NCI-H2227 (cell line): ENCODE results near the gene SNX6.
A peak's percentile ranks its signal among the peaks of the same experiment; 100 is the strongest.
"Not testable (repeated sequence)": the region's sequence is repeated elsewhere in the genome, so short reads cannot be mapped to it uniquely, and the experiment has no call there.

Experiments
- DNase-seq: peaks from one replicate; lab custom pipeline; 2025; ENCODE audit not compliant: unreplicated experiment; lab: John Stamatoyannopoulos, UW

The SNX6 gene

DNA sequence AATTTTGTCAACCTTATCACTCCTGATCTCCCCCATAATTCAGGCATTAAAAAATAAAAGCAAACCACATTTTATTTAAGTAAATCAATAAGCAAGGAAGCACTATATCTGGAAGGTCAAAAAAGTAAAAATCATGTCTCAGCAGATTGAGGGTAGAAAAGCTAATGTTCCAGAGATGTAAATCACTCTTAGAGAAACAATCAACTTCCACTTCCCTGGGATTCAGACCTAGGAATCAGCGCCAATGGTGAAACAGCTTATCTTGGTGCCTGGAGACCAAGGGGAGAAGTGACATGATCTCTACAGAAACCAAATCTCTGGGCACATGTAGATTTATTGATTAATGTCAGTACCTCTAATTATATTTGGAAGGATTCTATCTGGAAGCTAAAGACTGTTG lies 10.9 kb upstream of the SNX6 start:
- no peak for DNase-seq

DNA sequence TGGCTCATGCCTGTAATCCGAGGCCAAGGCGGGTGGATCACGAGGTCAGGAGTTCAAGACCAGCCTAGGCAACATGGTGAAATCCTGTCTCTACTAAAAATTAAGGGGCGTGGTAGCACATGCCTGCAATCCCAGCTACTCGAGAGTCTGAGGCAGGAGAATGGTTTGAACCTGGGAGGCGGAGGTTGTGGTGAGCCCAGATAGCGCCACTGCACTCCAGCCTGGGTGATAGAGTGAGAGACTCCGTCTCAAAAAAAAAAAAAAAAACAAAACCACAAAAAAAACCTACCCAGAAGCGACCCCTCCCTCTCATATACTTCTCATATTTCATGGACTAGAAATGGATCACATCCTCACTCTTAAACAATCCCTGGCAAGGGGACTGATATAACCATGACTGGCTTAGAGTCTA lies 4.4 kb upstream of the SNX6 start:
- not testable (repeated sequence) for DNase-seq

DNA sequence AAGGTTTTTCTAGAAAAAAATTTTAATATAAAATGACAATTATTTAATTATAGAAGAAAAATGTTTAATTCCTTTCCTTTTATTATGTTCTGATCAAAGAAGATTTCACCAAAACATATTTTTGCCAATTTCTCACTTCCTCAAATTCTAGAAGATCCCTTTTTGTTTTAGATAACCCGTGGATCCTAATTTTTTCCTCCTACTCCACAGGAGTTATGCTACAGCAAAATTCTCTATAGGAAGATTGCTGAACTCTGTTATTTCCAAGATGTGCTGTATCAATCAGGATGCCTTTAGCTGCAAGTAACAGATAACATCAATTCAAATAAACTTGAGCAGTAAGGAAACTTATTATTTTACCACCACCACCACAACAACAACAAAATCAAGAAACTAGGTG lies 3.8 kb upstream of the SNX6 start:
- no peak for DNase-seq

DNA sequence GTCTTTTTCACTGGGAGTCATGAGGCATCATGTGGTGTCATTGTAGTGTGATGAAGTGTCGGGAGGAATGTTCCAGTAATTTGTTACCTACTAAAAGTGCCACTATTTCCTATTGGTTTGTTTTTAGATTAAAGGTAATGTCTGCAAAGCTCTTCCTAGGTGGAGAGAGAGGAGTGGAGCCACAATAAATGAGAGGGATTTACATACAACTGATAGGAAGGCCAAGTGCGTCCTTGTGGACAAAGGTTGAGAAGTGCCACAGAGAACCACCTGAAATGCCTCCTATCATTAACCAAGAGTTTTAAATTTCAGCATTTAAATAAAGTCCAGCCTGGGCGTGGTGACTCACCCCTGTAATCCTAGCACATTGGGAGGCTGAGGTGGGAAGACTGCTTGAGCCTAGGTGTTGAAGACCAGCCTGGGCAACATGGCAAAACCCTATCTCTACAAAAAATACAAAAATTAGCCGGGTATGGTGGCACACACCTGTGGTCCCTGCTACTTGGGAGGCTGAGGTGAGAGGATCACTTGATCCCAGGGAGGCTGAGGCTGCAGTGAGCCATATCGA lies 2.5 kb upstream of the SNX6 start:
- no peak for DNase-seq

DNA sequence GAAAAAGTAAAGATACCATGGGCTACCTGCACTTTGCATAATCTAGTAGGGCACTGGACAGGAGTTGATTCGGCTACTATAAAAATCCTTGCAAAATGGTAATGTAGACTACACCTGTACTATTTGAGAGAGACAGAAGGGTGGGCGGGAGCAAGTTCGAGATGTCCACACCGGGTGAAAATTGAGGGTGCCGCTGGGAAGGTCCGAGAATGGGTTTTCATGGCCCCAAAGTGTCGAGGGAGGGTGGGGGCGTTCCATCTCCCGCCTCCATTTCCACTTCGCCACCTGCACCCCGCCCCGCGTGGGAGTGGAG lies 648 bp downstream of the SNX6 start:
- DNase-seq = no peak

DNA sequence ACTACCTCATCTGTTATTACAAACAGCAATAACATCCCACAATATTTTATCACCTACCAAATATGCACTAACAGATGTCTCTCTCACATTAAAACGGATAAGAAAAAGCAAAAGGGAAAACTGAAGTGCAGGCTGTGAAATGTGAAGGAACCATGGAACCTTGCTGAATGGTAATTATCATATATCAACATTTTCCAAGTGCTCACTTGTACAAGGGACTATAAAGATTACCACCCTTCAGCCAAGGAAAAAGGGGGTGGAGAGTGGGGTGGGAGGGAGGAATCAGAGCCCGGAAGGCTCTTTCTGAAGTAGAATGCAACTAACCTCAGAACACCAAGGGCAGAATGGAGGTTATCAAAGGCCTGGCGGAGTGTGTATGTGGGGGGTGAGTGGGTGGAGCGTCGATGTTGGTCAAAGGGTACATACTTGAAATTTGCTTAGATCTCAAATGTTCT lies 1.2 kb downstream of the SNX6 start:
- DNase-seq = peak; percentile 19

DNA sequence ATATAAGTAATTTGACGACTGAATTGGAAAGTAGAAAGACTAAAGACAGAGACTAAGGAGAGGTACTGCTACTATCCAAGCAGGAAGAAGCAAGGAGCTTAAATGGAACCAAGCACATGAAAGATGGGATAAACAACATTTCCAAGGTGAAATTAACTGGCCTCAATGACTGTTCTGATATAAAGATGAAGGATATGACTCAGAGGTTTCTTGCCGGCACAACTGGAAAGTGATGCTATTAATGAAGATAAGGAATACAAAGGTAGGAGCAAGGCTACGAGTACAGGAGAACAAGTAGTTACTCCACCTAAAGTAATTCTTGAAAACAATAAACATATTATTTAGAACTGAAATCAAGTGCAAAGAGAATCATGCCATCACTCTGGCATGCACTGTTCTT lies 6.4 kb downstream of the SNX6 start:
- no peak for DNase-seq

DNA sequence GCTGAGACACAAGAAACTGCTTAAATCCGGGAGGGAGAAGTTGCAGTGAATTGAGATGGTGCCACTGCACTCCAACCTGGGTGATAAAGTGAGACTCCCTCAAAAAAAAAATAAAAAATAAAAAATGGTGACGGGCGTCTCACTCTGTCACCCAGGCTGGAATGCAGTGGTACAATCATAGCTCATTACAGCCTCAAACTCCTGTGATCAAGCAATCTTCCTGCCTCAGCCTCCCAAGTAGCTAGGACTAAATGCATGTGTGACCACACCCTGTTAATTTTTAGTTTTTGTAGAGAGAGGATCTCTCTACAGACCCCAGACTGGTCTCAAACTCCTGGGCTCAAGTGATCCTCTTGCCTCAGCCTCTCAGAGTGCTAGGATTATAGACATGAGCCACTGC lies 9.1 kb downstream of the SNX6 start:
- DNase-seq = no peak

DNA sequence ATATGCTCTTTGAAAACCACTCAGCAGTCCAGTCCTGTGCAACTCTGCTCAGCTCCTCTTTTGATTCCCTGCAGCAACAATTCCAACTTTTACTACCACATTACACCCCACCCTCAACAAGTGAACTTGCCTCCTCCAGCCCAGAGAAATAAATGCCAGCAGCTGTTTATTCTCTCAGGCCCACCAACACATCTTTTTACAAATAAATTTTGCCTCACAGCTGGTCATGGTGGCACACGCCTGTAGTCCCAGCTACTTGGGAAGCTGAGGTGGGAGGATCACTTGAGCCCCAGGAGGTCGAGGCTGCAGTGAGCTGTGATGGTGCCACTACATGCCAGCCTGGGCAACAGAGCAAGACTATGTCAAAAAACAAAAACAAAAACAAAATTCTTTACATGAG lies 9.8 kb downstream of the SNX6 start:
- DNase-seq = no peak

DNA sequence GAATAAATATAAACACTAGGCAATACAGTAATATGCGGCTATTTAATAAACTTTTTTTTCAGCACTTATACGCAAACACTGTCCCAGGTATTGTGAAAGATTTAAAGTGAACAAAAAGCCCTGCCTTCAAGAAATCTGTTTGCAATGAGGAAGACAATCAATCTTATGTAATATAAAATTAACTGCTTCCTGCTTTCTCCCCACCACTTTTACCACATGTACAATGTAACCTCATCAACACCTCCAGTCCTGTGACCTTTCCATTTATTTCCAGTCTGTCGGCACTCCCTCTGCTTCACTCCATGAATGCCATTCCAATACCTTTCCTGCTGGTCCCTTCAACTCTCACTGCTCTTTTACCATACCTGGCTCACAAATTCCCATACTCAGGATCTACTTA lies 10.5 kb downstream of the SNX6 start:
- no peak for DNase-seq

DNA sequence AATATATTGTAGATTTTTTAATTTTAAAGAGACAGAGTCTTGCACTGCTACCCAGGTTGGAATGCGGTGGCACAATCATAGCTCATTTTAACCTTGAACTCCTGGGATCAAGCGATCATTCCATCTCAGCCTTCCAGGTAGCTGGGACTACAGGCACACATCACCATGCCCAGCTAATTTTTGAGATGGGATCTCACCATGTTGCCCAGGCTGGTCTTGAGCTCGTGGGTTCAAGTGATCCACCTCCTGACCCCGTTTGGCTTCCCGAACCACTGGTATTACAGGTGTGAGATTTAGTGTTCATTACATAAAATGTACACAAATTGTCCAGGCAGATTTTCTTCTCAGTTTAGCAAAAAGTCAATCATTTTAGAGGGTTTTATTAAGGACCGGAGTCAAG lies 13.6 kb downstream of the SNX6 start:
- no peak for DNase-seq

DNA sequence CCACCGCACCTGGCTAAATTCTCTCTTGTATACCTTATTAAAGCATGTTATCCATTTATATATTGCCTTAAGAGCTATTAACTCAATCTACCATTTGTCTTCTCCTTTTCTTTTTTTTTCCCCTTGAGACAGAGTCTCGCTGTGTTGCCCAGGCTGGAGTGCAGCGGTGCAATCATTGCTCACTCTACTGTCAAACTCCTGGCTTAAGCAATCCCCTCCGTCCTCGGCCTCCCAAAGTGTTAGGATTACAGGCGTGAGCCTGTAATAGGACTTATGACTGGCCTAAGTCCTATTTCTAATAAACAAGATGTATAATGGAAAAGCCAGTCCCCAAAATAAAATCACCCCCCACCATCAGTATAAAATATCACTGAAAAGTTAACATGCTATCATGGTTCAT lies 14.4 kb downstream of the SNX6 start:
- no peak for DNase-seq

DNA sequence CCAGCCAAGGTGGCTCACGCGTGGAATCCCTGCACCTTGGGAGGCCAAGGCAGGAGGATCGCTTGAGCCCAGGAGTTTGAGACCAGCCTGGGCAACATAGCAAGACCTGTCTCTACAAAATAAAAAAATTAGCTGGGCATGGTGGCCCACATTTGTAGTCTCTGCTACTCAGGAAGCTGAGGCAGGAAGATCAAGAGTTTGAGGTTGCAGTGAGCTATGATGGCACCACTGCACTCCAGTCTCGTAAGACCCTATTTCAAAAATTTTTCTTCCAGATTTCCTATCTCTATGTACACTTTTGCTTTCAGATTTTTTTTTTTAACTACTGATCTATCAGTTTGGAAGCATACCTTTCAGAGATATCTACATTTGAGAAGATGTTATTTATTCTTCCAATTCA lies 15.3 kb downstream of the SNX6 start:
- DNase-seq = no peak

DNA sequence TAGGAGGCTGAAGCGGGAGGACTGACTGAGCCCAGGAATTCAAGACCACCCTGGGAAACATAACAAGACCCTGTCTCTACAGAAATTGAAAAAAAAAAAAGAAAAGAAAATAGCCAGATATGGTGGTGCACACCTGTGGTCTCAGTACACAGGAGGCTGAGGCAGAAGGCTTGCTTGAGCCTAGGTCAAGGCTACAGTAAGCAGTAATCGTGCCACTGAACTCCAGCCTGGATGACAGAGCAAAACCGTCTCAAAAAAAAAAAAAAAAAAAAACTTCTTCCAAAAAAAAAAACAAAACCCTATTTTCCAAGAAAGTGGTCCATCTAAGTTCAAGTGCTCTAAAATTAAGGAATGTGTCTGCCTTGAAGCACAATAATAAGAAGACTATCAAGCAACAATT lies 19.8 kb downstream of the SNX6 start:
- DNase-seq = no peak

DNA sequence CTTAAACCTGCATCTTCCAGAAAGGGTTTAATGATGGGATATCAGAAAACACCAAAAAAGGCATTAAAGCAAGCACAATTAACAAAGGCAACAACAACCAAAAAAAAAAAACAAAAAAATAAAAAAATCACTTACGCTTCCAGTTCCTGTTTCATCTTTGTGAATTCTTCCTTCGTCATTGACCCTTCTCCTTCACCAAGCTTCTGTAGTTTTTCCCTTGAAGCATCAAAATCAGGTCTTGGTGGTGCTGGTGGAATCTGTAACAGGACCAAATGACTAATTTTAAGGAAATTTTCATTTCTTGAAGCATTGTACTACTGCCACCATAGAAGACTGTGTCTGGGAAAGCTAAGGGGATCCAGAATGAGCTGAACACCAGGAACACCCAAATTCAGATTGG lies 24.5 kb downstream of the SNX6 start:
- no peak for DNase-seq

DNA sequence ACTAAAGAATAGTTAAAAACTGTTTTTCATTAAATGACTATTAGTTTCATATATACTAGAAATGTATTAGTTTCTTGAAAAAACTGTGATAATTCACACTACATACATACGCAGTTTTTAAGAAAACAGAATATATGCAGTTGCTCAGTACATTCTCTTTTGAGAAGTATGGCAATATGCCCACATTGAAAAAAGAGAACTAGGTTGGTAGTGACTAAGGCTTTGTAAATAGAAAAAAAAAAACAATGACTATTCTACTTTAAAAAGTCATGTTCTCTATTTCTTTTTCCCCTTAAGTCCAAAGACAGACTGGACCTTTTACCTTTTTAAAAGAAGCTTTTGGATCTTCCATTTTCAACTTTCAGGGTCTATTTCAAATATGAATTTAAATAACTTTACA lies 25.0 kb downstream of the SNX6 start:
- DNase-seq = no peak

DNA sequence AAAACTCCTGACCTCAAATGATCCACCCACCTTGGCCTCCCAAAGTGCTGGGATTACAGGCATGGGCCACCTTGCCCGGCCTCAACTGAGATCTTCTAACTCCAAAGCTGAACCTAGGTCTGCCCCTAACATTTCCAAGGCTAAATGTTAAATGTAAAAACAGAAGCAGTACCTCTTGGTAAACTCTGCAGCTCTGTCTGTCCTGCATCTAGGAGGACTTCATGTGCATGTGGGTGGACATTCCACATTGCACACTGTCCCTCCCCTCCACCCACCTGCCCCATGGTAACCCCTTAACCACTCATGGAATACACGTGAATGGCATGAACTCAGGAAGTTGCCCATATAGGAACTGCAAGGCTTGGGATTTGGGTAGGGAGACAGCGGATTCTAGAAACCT lies 33.1 kb downstream of the SNX6 start:
- no peak for DNase-seq

DNA sequence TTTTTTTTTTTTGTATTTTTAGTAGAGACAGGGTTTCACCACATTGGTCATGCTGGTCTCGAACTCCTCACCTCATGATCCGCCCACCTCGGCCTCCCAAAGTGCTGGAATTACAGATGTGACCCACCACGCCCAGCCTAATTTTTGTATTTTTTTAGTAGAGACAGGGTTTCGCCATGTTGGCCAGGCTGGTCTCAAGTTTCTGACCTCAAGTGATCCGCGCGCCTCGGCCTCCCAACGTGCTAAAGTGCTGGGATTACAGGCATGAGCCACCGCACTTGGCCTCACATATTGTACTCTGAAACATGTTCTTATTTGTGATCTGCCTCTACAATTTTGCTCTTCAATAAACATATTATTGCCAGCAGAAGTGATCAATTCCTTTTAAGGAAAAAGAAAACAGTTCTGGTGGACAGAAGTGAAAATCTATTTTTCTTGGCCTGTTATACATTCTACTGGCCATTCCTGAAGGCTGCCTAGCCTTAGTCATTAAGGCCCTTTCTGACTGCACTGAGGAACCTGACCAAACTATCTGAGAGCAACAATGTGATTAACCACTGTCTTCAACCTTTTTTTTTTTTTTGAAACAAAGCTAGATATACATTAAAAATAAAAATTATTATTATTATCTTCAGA lies 36.1 kb downstream of the SNX6 start:
- no peak for DNase-seq

DNA sequence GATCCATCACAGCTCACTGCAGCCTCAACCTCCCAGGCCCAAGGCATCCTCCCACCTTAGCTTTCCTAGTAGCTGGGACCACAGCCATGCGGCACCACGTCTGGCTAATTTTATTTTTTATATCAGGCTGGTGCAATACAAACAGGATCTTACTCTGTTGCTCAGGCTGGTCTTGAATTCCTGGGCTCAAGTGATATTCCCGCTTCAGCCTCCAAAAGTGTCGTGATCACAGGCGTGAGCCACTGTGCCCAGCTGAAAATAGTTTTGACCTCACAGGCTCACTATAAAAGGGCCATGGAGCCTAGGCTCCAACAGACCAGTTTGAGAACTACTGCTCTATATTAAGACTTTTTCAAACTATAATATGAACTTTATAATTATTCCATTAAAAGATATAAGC lies 37.3 kb downstream of the SNX6 start:
- no peak for DNase-seq

DNA sequence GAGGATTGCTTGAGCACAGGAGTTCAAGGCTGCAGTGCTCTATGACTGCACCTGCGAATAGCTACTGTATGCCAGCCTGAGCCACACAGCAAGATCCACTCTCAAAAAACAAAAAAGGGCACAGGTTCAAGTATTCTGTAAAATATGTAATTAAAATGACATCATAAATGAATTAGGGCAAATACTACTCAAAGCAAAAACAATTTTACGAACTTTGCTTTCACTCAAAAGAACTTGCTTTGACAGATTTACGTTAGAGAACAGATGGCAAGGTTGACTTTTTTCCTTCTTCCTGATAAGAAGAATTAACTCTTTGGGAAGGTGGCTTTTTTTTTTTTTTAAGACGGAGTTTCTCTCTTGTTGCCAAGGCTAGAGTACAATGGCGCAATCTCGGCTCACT lies 46.4 kb downstream of the SNX6 start:
- DNase-seq = no peak

DNA sequence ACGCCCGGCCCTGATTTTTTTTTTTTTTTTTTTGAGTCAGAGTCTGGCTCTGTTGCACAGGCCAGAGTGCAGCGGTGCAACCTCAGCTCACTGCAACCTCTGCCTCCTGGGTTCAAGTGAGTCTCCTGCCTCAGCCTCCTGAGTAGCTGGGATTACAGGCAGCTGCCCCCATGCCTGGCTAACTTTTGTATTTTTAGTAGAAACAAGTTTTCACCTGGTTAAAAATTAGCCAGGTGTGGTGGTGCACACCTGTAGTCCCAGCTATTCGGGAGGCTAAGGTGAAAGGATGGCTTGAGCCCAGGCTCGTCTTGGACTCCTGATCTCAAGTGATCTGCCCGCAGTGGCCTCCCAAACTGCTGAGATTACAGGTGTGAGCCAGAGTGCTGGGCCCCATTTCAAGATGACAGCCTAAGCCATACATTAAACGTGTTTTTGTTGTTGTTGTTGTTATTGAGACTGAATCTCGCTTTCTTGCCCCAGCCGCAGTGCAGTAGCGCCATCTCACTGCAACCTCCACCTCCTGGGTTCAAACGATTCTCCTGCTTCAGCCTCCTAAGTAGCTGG lies 47.7 kb downstream of the SNX6 start:
- no peak for DNase-seq

DNA sequence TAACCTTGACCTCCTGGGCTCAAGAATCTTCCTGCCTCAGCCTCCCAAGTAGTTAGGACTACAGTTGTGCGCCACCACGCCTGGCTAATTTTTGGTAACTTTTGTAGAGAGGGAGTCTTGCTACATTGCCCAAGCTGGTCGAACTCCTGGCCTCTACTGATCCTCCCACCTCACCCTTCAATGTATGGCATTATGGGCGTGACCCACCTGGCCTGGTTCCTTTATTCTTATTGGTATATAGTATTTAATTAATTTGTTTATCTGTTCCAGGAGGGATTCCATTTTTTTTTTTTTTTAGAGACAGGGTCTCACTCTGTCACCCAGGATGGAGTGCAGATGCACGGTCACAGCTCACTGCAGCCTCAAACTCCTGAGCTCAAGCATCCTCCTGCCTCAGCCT lies 49.6 kb downstream of the SNX6 start:
- DNase-seq = no peak

DNA sequence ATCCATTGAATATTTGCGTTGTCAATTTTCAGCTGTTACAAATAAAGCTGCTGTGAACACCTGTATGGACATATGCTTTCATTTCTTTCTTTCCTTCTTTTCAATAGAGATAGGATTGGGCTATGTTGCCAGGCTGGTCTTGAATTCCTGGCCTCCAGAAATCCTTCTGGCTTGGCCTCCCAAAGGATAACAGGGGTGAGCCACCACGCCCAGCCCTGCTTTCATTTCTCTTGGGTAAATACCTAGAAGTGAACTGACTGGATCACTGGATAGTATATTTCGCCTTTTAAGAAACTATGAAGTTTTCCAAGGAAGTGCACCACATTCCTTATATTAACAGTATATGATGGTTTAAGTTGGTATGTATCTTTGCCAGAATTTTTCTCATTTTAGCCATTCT lies 58.2 kb downstream of the SNX6 start:
- DNase-seq = no peak
